H1 (cell line): Measurements from ENCODE around the gene BRIX1. TPM values are rescaled to one million over a fixed set of nuclear protein-coding genes. Genes with fewer than 3 reads are reported as not detected.

Source experiments
- CTCF ChIA-PET: fragments of 300-600 bp; sonication (Branson Sonifier 250); formaldehyde crosslinking; loops from one replicate; lab custom pipeline; 2021; ENCODE audit not compliant: partially characterized antibody; lab: Charles Lee
- POLR2A ChIA-PET: fragments of 300-600 bp; sonication (Branson Sonifier 250); formaldehyde crosslinking; loops from one replicate; lab custom pipeline; 2021; ENCODE audit warnings: inconsistent platforms; ENCODE audit not compliant: partially characterized antibody; lab: Charles Lee
- DNase-seq, 2 experiments: peaks; one replicate each; pipeline versions ENCODE4 v3.0.0 to v3.0.0-alpha.2; 2010 to 2022; ENCODE audit warnings: low spot score in 2 of 2, low read depth in 1 of 2, mixed read lengths in 1 of 2
- FAIRE-seq: peaks from 2 replicates; lab custom pipeline; 2011; peaks lifted over from hg19 to GRCh38; lab: Jason Lieb, UNC
- H2AFZ ChIP-seq: 2 replicates; pipeline ENCODE4 v1.8.1; 2012; ENCODE audit warnings: low read length, inconsistent platforms
- H2AK5ac ChIP-seq: 2 replicates; pipeline ENCODE4 v1.6.1; 2013; ENCODE audit warnings: low read depth, low read length
- H2BK120ac ChIP-seq: replicated peaks from 2 replicates; pipeline ENCODE3; 2013; ENCODE audit warnings: low read depth, low read length, inconsistent platforms
- H2BK12ac ChIP-seq: 2 replicates; pipeline ENCODE4 v1.6.1; 2013; ENCODE audit warnings: low read depth, low read length
- H2BK15ac ChIP-seq: 2 replicates; pipeline ENCODE4 v1.6.1; 2013; ENCODE audit warnings: low read length
- H2BK20ac ChIP-seq: 2 replicates; pipeline ENCODE4 v1.6.1; 2013; ENCODE audit warnings: low read length
- H2BK5ac ChIP-seq: 2 replicates; pipeline ENCODE4 v1.6.1; 2013; ENCODE audit warnings: low read depth, low read length
- H3K14ac ChIP-seq: 2 replicates; pipeline ENCODE4 v1.6.1; 2013; ENCODE audit warnings: inconsistent platforms; ENCODE audit not compliant: insufficient read length
- H3K18ac ChIP-seq: 2 replicates; pipeline ENCODE4 v1.6.1; 2013; ENCODE audit warnings: low read length; ENCODE audit errors: extremely low read depth
- H3K23ac ChIP-seq: 2 replicates; pipeline ENCODE4 v1.6.1; 2013; ENCODE audit warnings: inconsistent platforms; ENCODE audit not compliant: insufficient read length
- H3K23me2 ChIP-seq: 2 replicates; pipeline ENCODE4 v1.6.1; 2013; ENCODE audit warnings: low read depth, low read length
- H3K27ac ChIP-seq: 2 replicates; pipeline ENCODE4 v1.6.1; 2011; ENCODE audit warnings: low read depth, low read length, inconsistent platforms
- H3K27me3 ChIP-seq, 4 experiments: replicated peaks in 1 of 4; 1 replicate in 1 of 4; 2 replicates in 3 of 4; pipeline versions ENCODE4 v1.6.1 to v1.8.1; 2011 to 2013; ENCODE audit warnings: low read length in 3 of 4, mild to moderate bottlenecking in 3 of 4, inconsistent platforms in 2 of 4, mixed read lengths in 2 of 4, moderate library complexity in 1 of 4; ENCODE audit not compliant: control insufficient read depth in 3 of 4, insufficient read depth in 3 of 4; ENCODE audit errors: extremely low read depth in 1 of 4
- H3K36me3 ChIP-seq, 4 experiments: 2 replicates each; pipeline versions ENCODE4 v1.6.1 to v1.8.1; 2011 to 2013; ENCODE audit warnings: mild to moderate bottlenecking in 4 of 4, low read length in 3 of 4, moderate library complexity in 2 of 4, control low read depth in 1 of 4, inconsistent platforms in 1 of 4; ENCODE audit not compliant: insufficient read depth in 4 of 4, control insufficient read depth in 2 of 4
- H3K4ac ChIP-seq: replicated peaks from 2 replicates; pipeline ENCODE3; 2013; ENCODE audit warnings: low read length, low read depth, mixed read lengths, inconsistent platforms; ENCODE audit not compliant: insufficient read length
- H3K4me1 ChIP-seq, 4 experiments: replicated peaks in 1 of 4; 1 replicate in 1 of 4; 2 replicates in 3 of 4; pipeline versions ENCODE4 v1.6.1 to v1.8.1; 2011 to 2013; ENCODE audit warnings: low read length in 3 of 4, inconsistent platforms in 2 of 4, mixed read lengths in 1 of 4; ENCODE audit not compliant: insufficient read depth in 4 of 4, control insufficient read depth in 3 of 4
- H3K4me2 ChIP-seq, 2 experiments: 2 replicates each; pipeline versions ENCODE4 v1.6.1 to v1.8.1; 2011 to 2013; ENCODE audit warnings: low read depth in 2 of 2, low read length in 2 of 2, control low read depth in 1 of 2, inconsistent platforms in 1 of 2, mild to moderate bottlenecking in 1 of 2; ENCODE audit not compliant: insufficient read depth in 1 of 2
- H3K4me3 ChIP-seq, 4 experiments: fragments of 200-600, 300-600 bp in 1 of 4; sonication (generic), shearing (Covaris generic), sonication (Bioruptor Twin) in 1 of 4; 2 replicates each; pipeline versions ENCODE4 v1.5.1 to v1.8.1; 2011 to 2016; ENCODE audit warnings: low read length in 4 of 4, low read depth in 3 of 4, control low read depth in 2 of 4, inconsistent platforms in 2 of 4, mild to moderate bottlenecking in 2 of 4, mixed read lengths in 1 of 4, moderate library complexity in 1 of 4; ENCODE audit not compliant: insufficient read depth in 2 of 4; ENCODE audit errors: extremely low read depth in 1 of 4
- H3K56ac ChIP-seq: replicated peaks from 2 replicates; pipeline ENCODE3; 2013; ENCODE audit warnings: low read depth, mild to moderate bottlenecking, mixed read lengths, low read length, inconsistent platforms; ENCODE audit not compliant: insufficient read length
- H3K79me1 ChIP-seq: 2 replicates; pipeline ENCODE4 v1.6.1; 2013; ENCODE audit warnings: low read depth, low read length, control low read depth
- H3K79me2 ChIP-seq, 2 experiments: 2 replicates each; pipeline versions ENCODE4 v1.6.1 to v1.8.1; 2012 to 2013; ENCODE audit warnings: low read length in 2 of 2, mild to moderate bottlenecking in 2 of 2, inconsistent platforms in 1 of 2; ENCODE audit not compliant: insufficient read depth in 2 of 2, control insufficient read depth in 1 of 2
- H3K9ac ChIP-seq, 4 experiments: replicated peaks in 1 of 4; 1 replicate in 1 of 4; 2 replicates in 3 of 4; pipeline versions ENCODE4 v1.6.1 to v1.8.1; 2011 to 2013; ENCODE audit warnings: low read depth in 3 of 4, low read length in 3 of 4, control low read depth in 2 of 4, mild to moderate bottlenecking in 2 of 4, moderate library complexity in 2 of 4, inconsistent platforms in 1 of 4; ENCODE audit errors: extremely low read depth in 1 of 4
- H3K9me3 ChIP-seq, 2 experiments: 2 replicates each; pipeline versions ENCODE4 v1.6.1 to v1.8.1; 2012 to 2013; ENCODE audit warnings: mild to moderate bottlenecking in 2 of 2, moderate library complexity in 2 of 2, control low read depth in 1 of 2, inconsistent platforms in 1 of 2, low read depth in 1 of 2, low read length in 1 of 2, mixed read lengths in 1 of 2; ENCODE audit not compliant: insufficient read depth in 2 of 2
- H4K20me1 ChIP-seq, 2 experiments: replicated peaks in 1 of 2; 2 replicates each; pipeline versions ENCODE3 to v1.8.1; 2011 to 2013; ENCODE audit warnings: inconsistent platforms in 2 of 2, low read length in 2 of 2, mild to moderate bottlenecking in 1 of 2; ENCODE audit not compliant: insufficient read depth in 2 of 2, control insufficient read depth in 1 of 2
- H4K5ac ChIP-seq: 2 replicates; pipeline ENCODE4 v1.6.1; 2013; ENCODE audit warnings: low read length, low read depth, mixed read lengths, inconsistent platforms; ENCODE audit not compliant: insufficient read length
- H4K8ac ChIP-seq: 2 replicates; pipeline ENCODE4 v1.8.0; 2013; ENCODE audit warnings: mild to moderate bottlenecking, moderate library complexity, low read length, inconsistent platforms; ENCODE audit not compliant: insufficient read depth; ENCODE audit errors: extremely low read depth
- H4K91ac ChIP-seq: replicated peaks from 2 replicates; pipeline ENCODE3; 2013; ENCODE audit warnings: low read length, mixed read lengths, inconsistent platforms; ENCODE audit not compliant: insufficient read length
- CHD2 ChIP-seq: IDR thresholded peaks from 2 replicates; pipeline ENCODE4 v1.6.1; 2012; ENCODE audit warnings: low read length, improper control_type of control experiment
- EGR1 ChIP-seq: IDR thresholded peaks from 2 replicates; pipeline ENCODE4 v1.6.1; 2011; ENCODE audit warnings: low read depth, low read length, borderline replicate concordance
- MAX ChIP-seq: IDR thresholded peaks from 2 replicates; pipeline ENCODE4 v1.6.1; 2012; ENCODE audit warnings: inconsistent platforms
- POLR2AphosphoS5 ChIP-seq: IDR thresholded peaks from 2 replicates; pipeline ENCODE4 v1.6.1; 2011; ENCODE audit warnings: low read depth, low read length
- RNF2 ChIP-seq: fragments of 200-900, 300-1000 bp; sonication (generic); IDR thresholded peaks from 2 replicates; pipeline ENCODE4 v1.7.1; 2016; ENCODE audit warnings: borderline replicate concordance, low read depth, mild to moderate bottlenecking, antibody characterized with exemption, low read length; ENCODE audit not compliant: poor library complexity, severe bottlenecking; ENCODE audit errors: missing control alignments
- SIN3A ChIP-seq, 2 experiments: IDR thresholded peaks in 1 of 2; conservative IDR thresholded peaks in 1 of 2; 2 replicates each; pipeline ENCODE4 v1.6.1; 2011 to 2012; ENCODE audit warnings: low read length in 2 of 2, improper control_type of control experiment in 1 of 2, low read depth in 1 of 2, mild to moderate bottlenecking in 1 of 2
- SP4 ChIP-seq: IDR thresholded peaks from 2 replicates; pipeline ENCODE4 v1.6.1; 2012; ENCODE audit warnings: low read length, inconsistent platforms
- TEAD4 ChIP-seq: IDR thresholded peaks from 2 replicates; pipeline ENCODE4 v1.6.1; 2012; ENCODE audit warnings: low read depth, low read length, inconsistent platforms, mixed read lengths
- WGBS, 2 experiments: shearing (Covaris generic) in 1 of 2; methylation state at CpG; one replicate each; pipeline versions ENCODE4 v1.1.6 to v1.1.7; 2013 to 2015; ENCODE audit warnings: low lambda C conversion rate in 2 of 2, mixed read lengths in 2 of 2, inconsistent platforms in 1 of 2, low coverage in 1 of 2, missing lambda C conversion rate in 1 of 2; ENCODE audit not compliant: insufficient replicate concordance in 2 of 2, insufficient coverage in 1 of 2, insufficient read length in 1 of 2; ENCODE audit errors: extremely low coverage in 1 of 2, missing lambda C conversion rate in 1 of 2; 5-methylcytosine and 5-hydroxymethylcytosine counted together
- polyA plus RNA-seq, 7 experiments: library from polyadenylated mRNA; depleted of rRNA in 3 of 7; stranded (reverse) in 5 of 7; unstranded in 2 of 7; fragments of >200 nt in 5 of 7; fragments of 200-250 nt in 2 of 7; gene quantifications; 1 replicate in 5 of 7; 2 replicates in 1 of 7; 4 replicates in 1 of 7; pipeline versions ENCODE4 v1.2.1 to v1.2.3, GENCODE V29; 2011 to 2013; ENCODE audit warnings: missing spikeins in 2 of 7, mixed read lengths in 2 of 7
- total RNA-seq: library from RNA; stranded (reverse); fragmentation: NEBNext Ultra II Directional; extraction: Animal tissue kit (Norgen Biotek cat#: 25700); gene quantifications from 2 replicates; pipeline ENCODE4 v1.2.1, GENCODE V29; 2021
- TF ChIP-seq, protein P1 (sequence below): IDR thresholded peaks from 2 replicates; pipeline ENCODE4 v1.6.1; 2012; ENCODE audit warnings: inconsistent platforms

BRIX1 gene
- total and polyA plus RNA-seq, 2 of the 8 experiments (the other 6 are each of a cell fraction or from before 2014, with no cell fraction given), result 26.9 to 71.7 TPM

DNA sequence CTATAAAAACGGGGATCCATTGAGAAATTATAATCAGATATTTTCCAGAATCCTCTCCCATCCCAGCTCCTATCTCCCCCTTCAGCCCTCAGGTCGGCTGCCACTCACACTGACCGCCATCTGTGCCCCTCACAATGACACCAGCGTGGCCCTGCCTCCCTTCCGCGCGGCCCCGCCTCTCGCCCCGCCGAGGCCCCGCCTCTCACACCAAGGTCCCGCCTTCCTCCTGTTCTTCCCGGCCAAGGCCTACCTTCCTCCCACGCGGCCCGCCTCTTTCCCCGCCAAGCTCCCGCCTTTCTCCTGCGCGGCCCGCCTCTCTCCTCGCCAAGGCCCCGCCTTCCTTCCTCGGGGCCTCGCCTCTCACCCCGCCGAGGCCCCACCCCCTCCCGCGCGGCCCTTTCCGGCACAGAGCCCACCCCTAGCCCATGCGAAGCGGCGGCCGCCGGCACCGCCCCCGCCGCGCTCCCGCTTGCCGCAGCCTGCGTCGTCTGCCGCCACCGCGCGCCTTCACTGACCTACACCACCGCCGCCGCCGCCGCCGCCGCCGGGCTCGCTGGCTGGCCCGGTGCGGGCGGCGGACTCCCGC, 13.7 kb downstream of the BRIX1 start, which contains the start of gene DNAJC21:
Gene DNAJC21, plus strand, starts transcription at position 426 of the 586 bp plus-strand sequence. CDS start 261 bp downstream, outside the sequence.
- Histone ChIP-seq H3K4me2 (peak within 1 kb of the TSS; percentile 62 to 72), H3K4me1 (no peaks in the 10 kb centered on the region; a peak in 1 of 7 replicates), H2BK12ac (no peak within 1 kb of the TSS), H3K23me2 (no peaks in the 10 kb centered on the region), H3K36me3 (peaks cover 10 to 36% (median 22%) of the 10 kb centered on the region in 4 experiments), H3K56ac (no peak within 1 kb of the TSS), H3K4me3 (peak within 1 kb of the TSS; percentile 50 to 96 (median 93)), H4K5ac (no peak within 1 kb of the TSS), H2BK20ac (no peak within 1 kb of the TSS), H4K20me1 (peaks cover 0 to 2% of the 10 kb centered on the region in 2 experiments), H3K79me1 (peaks cover 3% of the 10 kb centered on the region), H3K4ac (peak within 1 kb of the TSS; percentile 82), H3K79me2 (peaks cover 6 to 33% of the 10 kb centered on the region in 2 experiments; a peak in 3 of 4 replicates), H3K27me3 (no peaks in the 10 kb centered on the region), H2AFZ (peak within 1 kb of the TSS; percentile 37; the same call in 1 of the 2 replicates), H3K9ac (peak within 1 kb of the TSS; percentile 28 to 78 (median 76)), H2AK5ac (no peak within 1 kb of the TSS), H3K27ac (peak within 1 kb of the TSS; percentile 66), H4K91ac (no peak within 1 kb of the TSS), H3K23ac (no peak within 1 kb of the TSS), H3K9me3 (no peaks in the 10 kb centered on the region), H2BK5ac (peak within 1 kb of the TSS; percentile 66; the same call in 1 of the 2 replicates), H2BK120ac (peak within 1 kb of the TSS; percentile 49), H3K18ac (peak within 1 kb of the TSS; percentile 34; the same call in 1 of the 2 replicates), H4K8ac (peak within 1 kb of the TSS; percentile 73), H2BK15ac (no peak within 1 kb of the TSS), H3K14ac (no peak within 1 kb of the TSS)
- FAIRE-seq, result no peak
- POLR2A ChIA-PET, result interaction anchor here (0.6 to 3.8 kb wide), 18 partner anchors 10 to 1867 kb away, joined by 3 to 51 read pairs (median 4); partner anchors contain the start of genes BRIX1 and RAD1
- peak; percentile 82 for TF ChIP-seq MAX
- TF ChIP-seq SP4, result 0 out of 2 replicates have a peak, but pooled peaks have one; percentile 35
- no peak for TF ChIP-seq TEAD4
- peak; percentile 4; the same call in 1 of the 2 replicates for TF ChIP-seq POLR2AphosphoS5
- TF ChIP-seq CHD2, result 0 out of 2 replicates have a peak, but pooled peaks have one; percentile 5
- TF ChIP-seq, protein P1, sequence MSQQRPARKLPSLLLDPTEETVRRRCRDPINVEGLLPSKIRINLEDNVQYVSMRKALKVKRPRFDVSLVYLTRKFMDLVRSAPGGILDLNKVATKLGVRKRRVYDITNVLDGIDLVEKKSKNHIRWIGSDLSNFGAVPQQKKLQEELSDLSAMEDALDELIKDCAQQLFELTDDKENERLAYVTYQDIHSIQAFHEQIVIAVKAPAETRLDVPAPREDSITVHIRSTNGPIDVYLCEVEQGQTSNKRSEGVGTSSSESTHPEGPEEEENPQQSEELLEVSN, result peak; percentile 76
- TF ChIP-seq RNF2, result no peak
- peak; percentile 71; the same call in 1 of the 2 replicates for TF ChIP-seq EGR1
- TF ChIP-seq SIN3A (conservative IDR thresholded peaks at IDR 0.05 in 1 of 2, IDR thresholded peaks at IDR 0.05 in 1 of 2; ENCODE audit: low read depth in 1 of 2, low read length in 2 of 2), result peak in 1 of 2 experiments; percentile 5; a peak in 1 of 4 replicates
- WGBS, 2 experiments, result 1% methylated on average over 13 of the region's 63 CpGs; no CpG with 5 or more reads in 1 of the 2 experiments
- DNase-seq, result peak; percentile 94 to 98
- CTCF ChIA-PET, result interaction anchor here (1.3 to 1.5 kb wide), 2 partner anchors 29 to 74 kb away, joined by 3 to 5 read pairs; no protein-coding TSS in a partner anchor
